K562 treated with DMSO at 1 percent for 12 hours (cell line): ENCODE results near the gene ACVR1. TPM values are rescaled to one million over a fixed set of nuclear protein-coding genes. Genes with fewer than 3 reads are reported as not detected.

ENCODE experiments used
- total RNA-seq: library from RNA; unstranded; fragments of 300-600 nt; gene quantifications from 2 replicates; pipeline ENCODE4 v1.2.3, GENCODE V29; 2022; ENCODE audit not compliant: insufficient read depth

The ACVR1 gene
- 9.5 and 30.0 TPM in 2 replicates for total RNA-seq

DNA sequence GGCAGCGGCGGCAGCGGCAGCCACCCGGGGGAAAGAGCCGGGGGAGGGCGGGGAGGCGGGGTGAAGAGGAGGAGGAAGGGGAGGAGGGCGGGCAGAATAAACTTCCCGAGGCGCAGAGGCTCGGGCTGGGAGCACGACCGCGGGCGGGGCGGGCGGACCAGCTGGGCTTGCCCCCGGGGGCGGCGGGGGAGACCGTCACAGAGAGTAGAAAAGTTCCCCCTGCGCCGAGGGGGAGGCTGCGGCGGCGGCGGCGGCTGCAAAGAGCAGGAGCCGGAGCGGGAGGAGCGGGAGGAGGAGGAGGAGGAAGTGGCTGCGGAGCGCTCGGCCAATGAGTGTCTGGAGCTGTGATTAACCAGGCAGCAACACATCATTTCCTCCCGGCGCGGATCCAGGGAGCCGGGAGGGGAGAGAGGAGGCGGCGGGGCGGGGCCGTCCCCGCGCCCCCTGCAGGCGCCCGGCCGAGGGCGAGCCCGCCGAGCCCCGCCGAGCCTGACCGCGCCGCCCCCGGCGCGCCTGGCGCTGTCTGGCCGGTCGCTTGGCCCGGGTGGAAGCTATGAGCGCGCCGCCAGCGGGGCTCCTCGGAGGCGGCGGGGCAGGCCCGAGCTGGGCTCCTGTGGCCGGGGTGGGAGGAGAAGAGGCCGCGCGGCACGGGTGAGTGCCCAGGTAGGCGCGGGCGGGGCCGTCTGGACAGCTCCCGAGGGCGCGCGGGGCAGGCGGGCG is at the start of gene ACVR1:
ACVR1 (minus strand) TSS at position 265 of the 720 bp plus-strand sequence. CDS start 76,837 bp downstream, outside the sequence.

Other genes starting within 250 kb of the ACVR1 start
- 0.23 and 0.88 TPM in 2 replicates for gene ACVR1C, start 247.5 kb downstream of the ACVR1 start, total RNA-seq
- gene UPP2, start 225.5 kb upstream of the ACVR1 start, total RNA-seq, result not detected in 2 replicates